GM12873 (cell line): ENCODE measurements around the gene MYOZ3.
A peak's percentile ranks its signal among the peaks of the same experiment; 100 is the strongest.

Experiments used
- CTCF ChIP-seq: IDR thresholded peaks from 2 replicates; pipeline ENCODE4 v1.5.1; 2012; ENCODE audit warnings: low read depth, mild to moderate bottlenecking, moderate library complexity, low read length, control low read depth; ENCODE audit not compliant: insufficient read depth; ENCODE audit errors: missing control alignments

Gene MYOZ3

GRCh38 chr5:150676578-150676977, 15.5 kb downstream of the MYOZ3 start:
- no peak for TF ChIP-seq CTCF

DNA sequence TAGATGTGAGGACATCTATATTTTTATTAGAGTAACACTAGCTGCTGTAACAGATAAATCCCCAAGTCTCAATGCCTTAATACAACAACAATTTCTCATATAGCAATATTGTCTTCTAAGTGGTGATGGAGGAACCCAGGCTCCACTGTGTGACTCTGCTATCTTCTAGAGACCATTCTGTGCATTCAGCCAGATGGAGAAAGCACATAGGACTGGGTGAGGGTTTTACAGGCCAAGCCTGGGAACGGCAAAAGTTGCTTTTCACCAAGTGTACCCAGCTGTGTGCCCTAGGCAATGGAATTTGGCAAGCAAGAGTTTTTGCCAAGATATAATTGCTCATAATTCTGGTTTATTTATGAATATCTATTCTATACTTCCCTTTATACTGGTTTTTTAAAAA, 28.1 kb downstream of the MYOZ3 start:
- TF ChIP-seq CTCF, result no peak

DNA sequence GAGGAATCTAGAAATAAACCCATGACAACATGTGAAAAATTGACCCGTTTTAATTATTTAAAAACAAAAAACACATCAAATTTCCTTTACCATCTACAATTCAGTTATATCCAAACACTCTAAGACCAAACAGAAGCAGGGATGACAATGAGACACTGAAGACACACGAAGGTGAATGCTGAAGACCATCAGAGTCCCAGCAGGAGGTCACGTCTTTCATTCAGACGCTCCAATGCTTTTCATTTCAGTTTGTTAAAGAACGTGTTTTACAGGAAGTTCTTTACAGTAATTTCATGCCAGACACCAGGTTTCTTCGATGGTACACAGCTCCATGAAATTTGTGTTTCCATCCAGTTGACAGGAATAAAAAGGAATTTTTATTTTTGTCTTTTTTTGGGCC, 29.7 kb downstream of the MYOZ3 start:
- no peak for TF ChIP-seq CTCF

- TF ChIP-seq CTCF, result no peak
These were observed 31.2 kb downstream of the MYOZ3 start for GRCh38 chr5:150692276-150692675.

GRCh38 chr5:150694612-150695011, 33.6 kb downstream of the MYOZ3 start:
- TF ChIP-seq CTCF, result no peak

- no peak for TF ChIP-seq CTCF
These were observed 39.2 kb downstream of the MYOZ3 start for GRCh38 chr5:150700246-150700593.

- peak; percentile 70 for TF ChIP-seq CTCF
These were observed 39.7 kb downstream of the MYOZ3 start, which contains the start of gene RBM22 for GRCh38 chr5:150700594-150701377. RBM22 (minus strand) TSS chr5:150701062; CDS start chr5:150700985, 77 bp downstream.
